GM23248 (cell line): ENCODE results near the gene ZNF43. TPM values are rescaled to one million over a fixed set of nuclear protein-coding genes. Genes with fewer than 3 reads are reported as not detected.
A peak's percentile ranks its signal among the peaks of the same experiment; 100 is the strongest.
"Not testable (repeated sequence)": the region's sequence is repeated elsewhere in the genome, so short reads cannot be mapped to it uniquely, and the experiment has no call there.

Experiments used
- DNase-seq: peaks from one replicate; pipeline ENCODE4 v3.0.0-alpha.2; 2015
- H2AFZ ChIP-seq: fragments of 200-600 bp; sonication (generic); 2 replicates; pipeline ENCODE4 v1.6.1; 2016; ENCODE audit warnings: antibody characterized with exemption
- H3F3A ChIP-seq: fragments of 200-600 bp; sonication (generic); 2 replicates; pipeline ENCODE4 v1.6.1; 2016; ENCODE audit warnings: mild to moderate bottlenecking, antibody characterized with exemption, mixed run types; ENCODE audit not compliant: insufficient read depth
- H3K27ac ChIP-seq: fragments of 200-600 bp; sonication (generic); 2 replicates; pipeline ENCODE4 v1.5.1; 2016; ENCODE audit warnings: mild to moderate bottlenecking
- H3K27me3 ChIP-seq: fragments of 200-600 bp; sonication (generic); replicated peaks from 2 replicates; pipeline ENCODE4 v1.6.1; 2016; ENCODE audit warnings: mild to moderate bottlenecking; ENCODE audit not compliant: insufficient read depth
- H3K36me3 ChIP-seq: fragments of 200-600 bp; sonication (generic); 2 replicates; pipeline ENCODE4 v1.6.1; 2016; ENCODE audit warnings: low read depth, mild to moderate bottlenecking
- H3K4me1 ChIP-seq: fragments of 200-600 bp; sonication (generic); 2 replicates; pipeline ENCODE4 v1.6.1; 2016; ENCODE audit warnings: mild to moderate bottlenecking; ENCODE audit not compliant: insufficient read depth
- H3K4me2 ChIP-seq: fragments of 200-600 bp; sonication (generic); one replicate; pipeline ENCODE4 v1.6.1; 2016; ENCODE audit warnings: mild to moderate bottlenecking; ENCODE audit not compliant: unreplicated experiment
- H3K4me3 ChIP-seq: fragments of 200-600 bp; sonication (generic); 2 replicates; pipeline ENCODE4 v1.5.1; 2016; ENCODE audit warnings: mild to moderate bottlenecking
- H3K79me2 ChIP-seq: fragments of 200-600 bp; sonication (generic); 2 replicates; pipeline ENCODE4 v1.6.1; 2016; ENCODE audit warnings: mild to moderate bottlenecking; ENCODE audit not compliant: insufficient read depth
- H3K9ac ChIP-seq: fragments of 200-600 bp; sonication (generic); 2 replicates; pipeline ENCODE4 v1.6.1; 2016; ENCODE audit warnings: mild to moderate bottlenecking
- H3K9me2 ChIP-seq: fragments of 200-600 bp; sonication (generic); 2 replicates; pipeline ENCODE4 v1.6.1; 2016; ENCODE audit warnings: mixed run types, mild to moderate bottlenecking, moderate library complexity; ENCODE audit not compliant: insufficient read depth
- H3K9me3 ChIP-seq: fragments of 200-600 bp; sonication (generic); one replicate; pipeline ENCODE4 v1.6.1; 2017; ENCODE audit warnings: low read depth
- H4K20me1 ChIP-seq: fragments of 200-600 bp; sonication (generic); 2 replicates; pipeline ENCODE4 v1.6.0; 2016; ENCODE audit not compliant: insufficient read depth
- EZH2 ChIP-seq: fragments of 200-600 bp; sonication (generic); IDR thresholded peaks from 2 replicates; pipeline ENCODE4 v1.6.1; 2018; ENCODE audit warnings: antibody characterized with exemption, mild to moderate bottlenecking; ENCODE audit not compliant: insufficient read depth, poor library complexity, severe bottlenecking
- EZH2phosphoT487 ChIP-seq: fragments of 200-600 bp; sonication (generic); IDR thresholded peaks from 2 replicates; pipeline ENCODE4 v1.6.1; 2018; ENCODE audit warnings: antibody characterized with exemption, moderate library complexity, mild to moderate bottlenecking, low read depth; ENCODE audit not compliant: insufficient read depth
- WGBS, 2 experiments: methylation state at CpG; one replicate each; pipeline ENCODE4 v1.1.6; 2015 to 2017; ENCODE audit warnings: low lambda C conversion rate in 2 of 2, low coverage in 1 of 2; ENCODE audit errors: missing lambda C conversion rate in 2 of 2; 5-methylcytosine and 5-hydroxymethylcytosine counted together
- in situ Hi-C: fragments of 300-500 bp; cut with MboI; formaldehyde crosslinking; loops from 2 replicates; pipeline ENCODE4 v1.15.0; 2020
- polyA plus RNA-seq: library from polyadenylated mRNA; unstranded; fragments of >200 nt; fragmentation: Nextera tagmentation; extraction: Ambion mirVana; gene quantifications from 2 replicates; pipeline ENCODE4 v1.2.1, GENCODE V29; 2016
- total RNA-seq: library from RNA; depleted of rRNA; stranded (reverse); fragments of >200 nt; shearing (Covaris generic); gene quantifications from 2 replicates; pipeline ENCODE4 v1.2.3, GENCODE V29; 2014; rRNA removed

The ZNF43 gene
- total RNA-seq (3.8 and 4.3 TPM in 2 replicates), polyA plus RNA-seq (3.5 and 4.4 TPM in 2 replicates)

DNA sequence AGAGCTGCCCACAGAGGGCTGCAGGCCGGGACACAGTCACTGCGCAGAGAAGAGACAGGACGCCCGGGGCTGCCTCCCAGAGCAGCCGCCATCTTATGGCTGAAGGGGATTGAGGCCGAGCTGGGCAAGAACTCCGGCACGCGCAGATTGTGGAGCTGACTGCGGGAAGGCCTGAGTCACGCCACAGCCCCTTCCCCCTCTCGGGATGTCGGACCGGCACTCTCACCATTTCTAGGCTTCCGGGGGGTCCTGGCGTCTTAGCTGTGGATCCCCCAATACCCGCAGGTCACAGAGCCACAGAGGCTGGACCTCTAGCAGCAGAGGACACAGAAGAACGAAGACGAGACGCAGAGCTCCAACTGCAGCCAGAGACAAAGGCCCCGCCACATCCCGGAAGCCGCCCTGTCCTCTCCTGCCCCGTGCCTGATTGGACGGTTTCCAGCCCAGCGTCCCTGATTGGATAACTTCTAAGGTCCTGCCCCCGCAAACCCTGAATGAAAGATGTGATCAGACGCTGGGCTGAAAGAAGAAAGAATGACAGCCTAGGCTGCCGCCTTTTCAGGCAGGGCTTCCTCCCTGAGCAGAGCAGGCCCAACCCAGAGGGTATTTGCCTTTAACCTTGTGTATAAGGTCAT is at the start of gene ZNF43:
TSS of gene ZNF43 (minus strand) at position 373 of the 635 bp plus-strand sequence. CDS start at position 229, 144 bp downstream.
- Histone ChIP-seq H3K79me2 (peaks cover 42% of the 10 kb centered on the region), H4K20me1 (no peaks in the 10 kb centered on the region), H3K27me3 (no peaks in the 10 kb centered on the region), H3K9ac (peak within 1 kb of the TSS; percentile 90), H3K27ac (peak within 1 kb of the TSS; percentile 92), H3K4me3 (peak within 1 kb of the TSS; percentile 93), H3K4me1 (no peaks in the 10 kb centered on the region), H3F3A (peaks cover 12% of the 10 kb centered on the region), H2AFZ (peak within 1 kb of the TSS; percentile 97), H3K36me3 (0 out of 2 replicates have a peak, but pooled peaks cover 5% of the 10 kb centered on the region), H3K9me3 (no peaks in the 10 kb centered on the region), H3K9me2 (no peaks in the 10 kb centered on the region), H3K4me2 (peak within 1 kb of the TSS; percentile 92)
- WGBS, 2 experiments: 0% methylated on average over 26 to 29 of the region's 29 CpGs
- peak; percentile 96 for DNase-seq
- no peak for TF ChIP-seq EZH2phosphoT487
- no peak for TF ChIP-seq EZH2
- in situ Hi-C loops: no loop called here

DNA sequence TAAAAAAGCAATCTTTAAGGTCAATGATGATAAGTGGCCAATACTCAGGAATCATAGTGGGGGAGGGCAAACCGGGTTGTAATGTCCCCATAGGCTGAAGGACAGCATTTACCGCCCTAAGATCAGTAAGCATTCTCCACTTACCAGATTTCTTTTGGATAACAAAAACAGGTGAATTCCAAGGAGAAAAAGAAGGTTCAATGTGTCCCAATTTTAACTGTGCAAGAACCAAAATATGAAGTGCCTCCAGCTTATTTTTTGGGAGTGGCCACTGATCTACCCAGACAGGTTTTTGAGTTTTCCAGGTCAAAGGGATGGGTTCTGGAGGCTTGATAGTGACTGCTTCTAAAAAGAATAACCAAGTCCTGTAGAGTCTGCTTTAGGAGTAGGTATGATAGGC is 49.5 kb upstream of the ZNF43 start:
- H4K20me1 ChIP-seq, H3K9me3 ChIP-seq, H3F3A ChIP-seq, in situ Hi-C loops, H3K36me3 ChIP-seq, H3K9me2 ChIP-seq, H3K4me2 ChIP-seq, DNase-seq, H2AFZ ChIP-seq, H3K4me3 ChIP-seq, H3K79me2 ChIP-seq, H3K4me1 ChIP-seq, H3K27me3 ChIP-seq, H3K9ac ChIP-seq, H3K27ac ChIP-seq: not testable (repeated sequence)
- 6 to 8% methylated on average over 2 of the region's 2 CpGs for WGBS, 2 experiments

DNA sequence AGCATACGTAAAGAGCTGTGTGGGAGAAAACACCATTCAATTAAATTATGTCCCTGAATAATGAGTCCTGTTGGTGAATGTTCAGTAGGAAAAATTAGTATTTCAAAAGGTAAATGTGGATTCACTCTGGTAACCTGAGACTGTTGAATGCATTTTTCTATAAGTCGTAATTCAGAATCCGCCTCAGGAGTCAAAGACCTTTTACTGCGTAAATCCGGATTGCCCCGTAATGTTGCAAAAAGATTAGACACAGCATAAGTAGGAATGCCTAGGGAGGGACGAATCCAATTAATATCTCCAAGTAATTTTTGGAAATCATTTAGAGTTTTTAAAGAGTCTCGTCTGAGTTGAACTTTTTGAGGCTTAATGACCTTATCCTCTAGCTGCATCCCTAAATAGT is 48.8 kb upstream of the ZNF43 start:
- H3K9ac ChIP-seq, H3K9me3 ChIP-seq, H3K79me2 ChIP-seq, in situ Hi-C loops, H3K4me1 ChIP-seq, H3K4me2 ChIP-seq, H3K27me3 ChIP-seq, H2AFZ ChIP-seq, H3K36me3 ChIP-seq, H3K4me3 ChIP-seq, DNase-seq, H3K9me2 ChIP-seq, H3K27ac ChIP-seq, H3F3A ChIP-seq, H4K20me1 ChIP-seq: not testable (repeated sequence)
- WGBS, 2 experiments: 45 to 49% methylated on average over 8 of the region's 8 CpGs

DNA sequence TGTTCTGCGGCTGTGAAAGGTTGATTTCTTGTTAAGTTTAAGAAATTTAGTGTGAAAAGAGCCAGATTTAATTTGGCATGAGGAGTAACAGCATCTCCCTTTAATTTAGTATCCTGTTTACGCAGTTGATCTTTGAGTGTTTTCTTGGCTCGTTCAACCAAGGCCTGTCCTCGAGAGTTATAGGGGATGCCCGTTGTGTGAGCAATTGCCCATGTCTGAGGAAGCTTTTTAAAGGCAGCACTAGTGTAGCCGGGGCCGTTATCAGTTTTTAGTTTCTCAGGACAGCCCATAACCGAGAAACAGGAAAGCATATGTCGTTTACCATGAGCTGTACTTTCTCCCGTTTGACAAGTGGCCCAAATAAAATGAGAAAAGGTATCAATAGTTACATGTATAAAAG is 47.5 kb upstream of the ZNF43 start:
- no peaks in the 10 kb centered on the region for H3K4me1 ChIP-seq
- DNase-seq: no peak
- no peak overlapping the region for H3K9ac ChIP-seq
- no peaks in the 10 kb centered on the region for H3K9me2 ChIP-seq
- no peaks in the 10 kb centered on the region for H3K27me3 ChIP-seq
- H4K20me1 ChIP-seq: no peaks in the 10 kb centered on the region
- TF ChIP-seq EZH2: no peak
- H3K36me3 ChIP-seq: no peaks in the 10 kb centered on the region
- H3K9me3 ChIP-seq: no peaks in the 10 kb centered on the region
- no peak overlapping the region for H3K27ac ChIP-seq
- no peak overlapping the region for H3K4me3 ChIP-seq
- H3K4me2 ChIP-seq: no peak overlapping the region
- H3F3A ChIP-seq: no peaks in the 10 kb centered on the region
- H3K79me2 ChIP-seq: no peaks in the 10 kb centered on the region
- in situ Hi-C loops: no loop called here
- WGBS, 2 experiments: 41 to 46% methylated on average over 10 of the region's 10 CpGs
- no peak overlapping the region for H2AFZ ChIP-seq

DNA sequence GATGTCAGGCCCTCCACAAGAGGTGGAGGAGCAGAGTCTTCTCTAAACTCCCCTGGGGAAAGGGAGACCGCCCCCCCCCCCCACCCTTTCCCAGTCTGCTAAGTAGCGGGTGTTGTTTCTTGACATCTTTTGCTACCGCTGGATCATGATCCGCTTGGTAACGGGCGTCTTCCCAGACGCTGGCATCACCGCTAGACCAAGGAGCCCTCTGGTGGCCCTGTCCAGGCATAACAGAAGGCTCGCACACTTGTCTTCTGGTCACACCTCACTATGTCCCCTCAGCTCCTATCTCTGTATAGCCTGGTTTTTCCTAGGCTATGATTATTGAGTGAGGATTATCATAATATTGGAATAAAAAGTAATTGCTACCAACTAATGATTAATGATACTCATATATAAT is 44.8 kb upstream of the ZNF43 start:
- H3K4me2 ChIP-seq, H3F3A ChIP-seq, H3K79me2 ChIP-seq, H4K20me1 ChIP-seq, H3K36me3 ChIP-seq, H3K9ac ChIP-seq, in situ Hi-C loops, H3K4me1 ChIP-seq, H3K9me3 ChIP-seq, H2AFZ ChIP-seq, H3K4me3 ChIP-seq, H3K27ac ChIP-seq, H3K9me2 ChIP-seq, H3K27me3 ChIP-seq: not testable (repeated sequence)
- 16 to 22% methylated on average over 8 to 9 of the region's 9 CpGs for WGBS, 2 experiments
- DNase-seq: peak; percentile 7
